H9 (cell line): ENCODE results near the gene PDZD4. TPM values are rescaled to one million over a fixed set of nuclear protein-coding genes. Genes with fewer than 3 reads are reported as not detected.

ENCODE experiments used
- DNase-seq: peaks from one replicate; pipeline ENCODE4 v3.0.0-alpha.2; 2017
- H2AFZ ChIP-seq: one replicate; pipeline ENCODE4 v1.6.1; 2013; ENCODE audit warnings: mild to moderate bottlenecking, low read length, control low read depth, moderate library complexity
- H2AK5ac ChIP-seq: 2 replicates; pipeline ENCODE4 v1.6.1; 2013; ENCODE audit warnings: low read length, control low read depth, mixed read lengths; ENCODE audit not compliant: insufficient read length
- H2BK120ac ChIP-seq: one replicate; pipeline ENCODE4 v1.6.1; 2013; ENCODE audit warnings: low read depth, mild to moderate bottlenecking, low read length, control low read depth, inconsistent platforms; ENCODE audit not compliant: poor library complexity, severe bottlenecking
- H2BK12ac ChIP-seq: 2 replicates; pipeline ENCODE4 v1.6.1; 2013; ENCODE audit warnings: low read length, control low read depth, mixed read lengths, low read depth; ENCODE audit not compliant: insufficient read length
- H2BK15ac ChIP-seq: 2 replicates; pipeline ENCODE4 v1.6.1; 2013; ENCODE audit warnings: low read depth, low read length, control low read depth
- H2BK20ac ChIP-seq: one replicate; pipeline ENCODE4 v1.6.1; 2013; ENCODE audit warnings: low read depth, mild to moderate bottlenecking, low read length, control low read depth, inconsistent platforms; ENCODE audit not compliant: poor library complexity, severe bottlenecking
- H2BK5ac ChIP-seq: 2 replicates; pipeline ENCODE4 v1.6.1; 2013; ENCODE audit warnings: low read length, control low read depth, mixed read lengths; ENCODE audit not compliant: insufficient read length
- H3K14ac ChIP-seq: 2 replicates; pipeline ENCODE4 v1.6.1; 2013; ENCODE audit warnings: low read length, control low read depth; ENCODE audit not compliant: insufficient read depth
- H3K18ac ChIP-seq: 2 replicates; pipeline ENCODE4 v1.6.1; 2013; ENCODE audit warnings: low read depth, mild to moderate bottlenecking, mixed read lengths, low read length, control low read depth; ENCODE audit not compliant: insufficient read length
- H3K23ac ChIP-seq: 2 replicates; pipeline ENCODE4 v1.6.1; 2013; ENCODE audit warnings: low read length, control low read depth, mixed read lengths, low read depth; ENCODE audit not compliant: insufficient read length
- H3K23me2 ChIP-seq: 2 replicates; pipeline ENCODE4 v1.6.1; 2013; ENCODE audit warnings: low read depth, mild to moderate bottlenecking, mixed read lengths, low read length, control low read depth; ENCODE audit not compliant: insufficient read length, poor library complexity, severe bottlenecking
- H3K27ac ChIP-seq: 2 replicates; pipeline ENCODE4 v1.5.1; 2013; ENCODE audit warnings: low read length, control low read depth, mixed read lengths, low read depth; ENCODE audit not compliant: insufficient read length
- H3K27me3 ChIP-seq: 2 replicates; pipeline ENCODE4 v1.6.1; 2013; ENCODE audit warnings: low read length, control low read depth, inconsistent platforms; ENCODE audit not compliant: insufficient read depth
- H3K4ac ChIP-seq: 2 replicates; pipeline ENCODE4 v1.6.1; 2013; ENCODE audit warnings: low read depth, mild to moderate bottlenecking, control low read depth, inconsistent platforms, low read length, moderate library complexity
- H3K4me1 ChIP-seq: 2 replicates; pipeline ENCODE4 v1.6.1; 2013; ENCODE audit warnings: low read length, control low read depth, inconsistent platforms; ENCODE audit not compliant: insufficient read depth
- H3K4me2 ChIP-seq: 2 replicates; pipeline ENCODE4 v1.6.1; 2013; ENCODE audit warnings: low read length, control low read depth, mixed read lengths; ENCODE audit not compliant: insufficient read length, insufficient read depth
- H3K56ac ChIP-seq: 2 replicates; pipeline ENCODE4 v1.6.1; 2013; ENCODE audit warnings: low read depth, mild to moderate bottlenecking, mixed read lengths, low read length, control low read depth; ENCODE audit not compliant: insufficient read length
- H3K79me1 ChIP-seq: 2 replicates; pipeline ENCODE4 v1.6.1; 2013; ENCODE audit warnings: low read depth, mild to moderate bottlenecking, moderate library complexity, low read length, control low read depth, inconsistent platforms; ENCODE audit not compliant: insufficient read depth, poor library complexity, severe bottlenecking
- H3K79me2 ChIP-seq: 2 replicates; pipeline ENCODE4 v1.6.1; 2013; ENCODE audit warnings: low read length, control low read depth, inconsistent platforms; ENCODE audit not compliant: insufficient read depth
- H3K9ac ChIP-seq: 2 replicates; pipeline ENCODE4 v1.6.1; 2013; ENCODE audit warnings: low read length, control low read depth, mixed read lengths; ENCODE audit not compliant: insufficient read length; ENCODE audit errors: extremely low read depth
- H3K9me3 ChIP-seq: one replicate; pipeline ENCODE4 v1.6.1; 2013; ENCODE audit warnings: low read depth, low read length, inconsistent platforms; ENCODE audit not compliant: control insufficient read depth
- H3T11ph ChIP-seq: one replicate; pipeline ENCODE4 v1.6.1; 2013; ENCODE audit warnings: mild to moderate bottlenecking, low read length, control low read depth, inconsistent platforms
- H4K20me1 ChIP-seq: one replicate; pipeline ENCODE4 v1.6.1; 2013; ENCODE audit not compliant: control insufficient read depth, insufficient read length, insufficient read depth
- H4K5ac ChIP-seq: 2 replicates; pipeline ENCODE4 v1.6.1; 2013; ENCODE audit warnings: low read depth, mild to moderate bottlenecking, mixed read lengths, low read length, control low read depth; ENCODE audit not compliant: insufficient read length
- H4K8ac ChIP-seq: replicated peaks from 2 replicates; pipeline ENCODE4 v1.6.1; 2013; ENCODE audit warnings: low read length, control low read depth, mixed read lengths, low read depth; ENCODE audit not compliant: insufficient read length
- H4K91ac ChIP-seq: 2 replicates; pipeline ENCODE4 v1.6.1; 2013; ENCODE audit warnings: low read depth, mild to moderate bottlenecking, moderate library complexity, mixed read lengths, low read length, control low read depth; ENCODE audit not compliant: insufficient read length
- H3K27ac Mint-ChIP-seq, 3 experiments: 2 replicates in 2 of 3; 3 replicates in 1 of 3; pipeline ENCODE4 v1.8.0; 2020 to 2021; ENCODE audit warnings: mixed read lengths in 3 of 3, mild to moderate bottlenecking in 1 of 3, moderate library complexity in 1 of 3
- H3K27me3 Mint-ChIP-seq: 2 replicates; pipeline ENCODE4 v1.8.0; 2021; ENCODE audit warnings: low read depth, mild to moderate bottlenecking, moderate library complexity, mixed read lengths
- H3K36me3 Mint-ChIP-seq, 3 experiments: 2 replicates in 2 of 3; 3 replicates in 1 of 3; pipeline ENCODE4 v1.8.0; 2020 to 2021; ENCODE audit warnings: low read depth in 3 of 3, mixed read lengths in 3 of 3; ENCODE audit not compliant: insufficient read depth in 1 of 3
- H3K4me1 Mint-ChIP-seq, 2 experiments: 2 replicates each; pipeline ENCODE4 v1.8.0; 2020; ENCODE audit warnings: mixed read lengths in 2 of 2
- H3K4me3 Mint-ChIP-seq, 2 experiments: 2 replicates in 1 of 2; 3 replicates in 1 of 2; pipeline ENCODE4 v1.8.0; 2020 to 2021; ENCODE audit warnings: mild to moderate bottlenecking in 2 of 2, mixed read lengths in 2 of 2, moderate library complexity in 1 of 2
- H3K9me3 Mint-ChIP-seq, 2 experiments: 2 replicates in 1 of 2; 3 replicates in 1 of 2; pipeline ENCODE4 v1.8.0; 2020; ENCODE audit warnings: mild to moderate bottlenecking in 2 of 2, mixed read lengths in 2 of 2, moderate library complexity in 1 of 2
- WGBS: extraction: QIAGEN DNeasy Blood & Tissue Kit; methylation state at CpG from one replicate; pipeline ENCODE4 v1.1.7; 2013; ENCODE audit warnings: missing lambda C conversion rate, low lambda C conversion rate, mixed read lengths; ENCODE audit not compliant: insufficient read length; ENCODE audit errors: extremely low coverage; 5-methylcytosine and 5-hydroxymethylcytosine counted together
- total RNA-seq: library from RNA; stranded (reverse); gene quantifications from 2 replicates; pipeline ENCODE4 v1.2.1, GENCODE V29; 2021
- TF ChIP-seq, protein P1 (sequence below): fragments of 200-600 bp; sonication (generic); conservative IDR thresholded peaks from 3 replicates; pipeline ENCODE4 v1.8.0; 2021; ENCODE audit warnings: antibody characterized with exemption, mild to moderate bottlenecking

PDZD4 gene
- total RNA-seq, 1 experiment from 2014 or later, result 110 TPM

DNA sequence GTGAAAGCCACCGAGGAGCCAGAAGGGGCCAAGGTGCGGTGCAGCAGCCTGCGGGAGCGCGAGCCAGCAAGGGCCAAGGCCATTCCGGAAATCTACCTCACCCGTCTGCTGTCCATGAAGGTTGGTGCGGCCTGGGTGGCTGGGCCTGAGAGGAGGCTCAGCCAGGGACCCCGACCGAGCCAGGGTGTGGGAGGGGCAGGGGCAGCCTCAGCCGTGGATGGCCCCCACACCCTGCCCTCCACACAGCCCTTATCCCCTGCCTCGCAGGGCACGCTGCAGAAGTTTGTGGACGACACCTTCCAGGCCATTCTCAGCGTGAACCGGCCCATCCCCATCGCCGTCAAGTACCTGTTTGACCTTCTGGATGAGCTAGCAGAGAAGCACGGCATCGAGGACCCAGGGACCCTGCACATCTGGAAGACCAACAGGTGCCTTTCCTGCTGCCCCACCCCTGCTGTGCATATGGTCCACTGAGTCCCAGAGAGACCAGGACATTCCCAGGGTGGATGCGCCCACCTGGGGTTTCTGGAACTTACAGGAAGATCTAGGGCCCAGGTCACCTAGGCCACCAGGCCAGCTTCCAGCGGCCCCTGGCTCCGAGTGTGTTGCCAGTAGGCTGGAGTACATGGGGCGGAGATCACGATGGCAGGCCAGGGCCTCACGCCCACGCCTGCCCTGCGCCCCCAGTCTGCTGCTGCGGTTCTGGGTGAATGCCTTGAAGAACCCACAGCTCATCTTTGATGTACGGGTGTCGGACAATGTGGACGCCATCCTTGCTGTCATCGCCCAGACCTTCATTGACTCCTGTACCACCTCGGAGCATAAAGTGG lies 52.9 kb downstream of the PDZD4 start:
- no peak for DNase-seq
- no CpG with 5 or more reads among the region's 34 CpGs for WGBS
- H4K20me1 ChIP-seq, result no peaks in the 10 kb centered on the region
- H3K4me1 Mint-ChIP-seq, result peaks cover 4 to 8% of the 10 kb centered on the region in 2 experiments
- no peak overlapping the region for H3K27ac ChIP-seq
- H3K56ac ChIP-seq, result no peak overlapping the region
- no peak overlapping the region for H3K9ac ChIP-seq
- no peaks in the 10 kb centered on the region for H3K4me1 ChIP-seq
- no peak overlapping the region for H3K27ac Mint-ChIP-seq
- no peak overlapping the region for H4K91ac ChIP-seq
- no peak overlapping the region for H3K18ac ChIP-seq
- peaks cover 0 to 5% (median 3%) of the 10 kb centered on the region in 3 experiments; a peak in 5 of 7 replicates for H3K36me3 Mint-ChIP-seq
- no peak overlapping the region for H2BK5ac ChIP-seq
- H4K8ac ChIP-seq, result no peak overlapping the region
- no peak overlapping the region for H2AK5ac ChIP-seq
- H2BK15ac ChIP-seq, result no peak overlapping the region
- no peak overlapping the region for H3T11ph ChIP-seq
- H2BK20ac ChIP-seq, result no peak overlapping the region
- H3K9me3 Mint-ChIP-seq, result peaks cover 27 to 45% of the 10 kb centered on the region in 2 experiments
- no peak overlapping the region for H3K14ac ChIP-seq
- H3K27me3 Mint-ChIP-seq, result peaks cover 2% of the 10 kb centered on the region; the same call in 1 of the 2 replicates
- H3K4me2 ChIP-seq, result no peak overlapping the region
- no peak overlapping the region for H2BK120ac ChIP-seq
- H2BK12ac ChIP-seq, result no peak overlapping the region
- no peak overlapping the region for H4K5ac ChIP-seq
- no peaks in the 10 kb centered on the region for H3K23me2 ChIP-seq
- H3K23ac ChIP-seq, result no peak overlapping the region
- TF ChIP-seq, protein P1, sequence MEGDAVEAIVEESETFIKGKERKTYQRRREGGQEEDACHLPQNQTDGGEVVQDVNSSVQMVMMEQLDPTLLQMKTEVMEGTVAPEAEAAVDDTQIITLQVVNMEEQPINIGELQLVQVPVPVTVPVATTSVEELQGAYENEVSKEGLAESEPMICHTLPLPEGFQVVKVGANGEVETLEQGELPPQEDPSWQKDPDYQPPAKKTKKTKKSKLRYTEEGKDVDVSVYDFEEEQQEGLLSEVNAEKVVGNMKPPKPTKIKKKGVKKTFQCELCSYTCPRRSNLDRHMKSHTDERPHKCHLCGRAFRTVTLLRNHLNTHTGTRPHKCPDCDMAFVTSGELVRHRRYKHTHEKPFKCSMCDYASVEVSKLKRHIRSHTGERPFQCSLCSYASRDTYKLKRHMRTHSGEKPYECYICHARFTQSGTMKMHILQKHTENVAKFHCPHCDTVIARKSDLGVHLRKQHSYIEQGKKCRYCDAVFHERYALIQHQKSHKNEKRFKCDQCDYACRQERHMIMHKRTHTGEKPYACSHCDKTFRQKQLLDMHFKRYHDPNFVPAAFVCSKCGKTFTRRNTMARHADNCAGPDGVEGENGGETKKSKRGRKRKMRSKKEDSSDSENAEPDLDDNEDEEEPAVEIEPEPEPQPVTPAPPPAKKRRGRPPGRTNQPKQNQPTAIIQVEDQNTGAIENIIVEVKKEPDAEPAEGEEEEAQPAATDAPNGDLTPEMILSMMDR, result no peak
- no peaks in the 10 kb centered on the region for H3K27me3 ChIP-seq
- no peak overlapping the region for H3K4me3 Mint-ChIP-seq
- H3K79me1 ChIP-seq, result no peaks in the 10 kb centered on the region
- no peaks in the 10 kb centered on the region for H3K79me2 ChIP-seq
- no peak overlapping the region for H2AFZ ChIP-seq
- no peak overlapping the region for H3K4ac ChIP-seq
- H3K9me3 ChIP-seq, result no peaks in the 10 kb centered on the region
